Natural killer cell treated with Interleukin-12 subunit alpha and Interleukin-12 subunit beta and Interleukin-15 and Interleukin-18, amount 100 ng/mL, for 72 hours (primary cell): ENCODE measurements around the gene SLC18A3. TPM values are rescaled to one million over a fixed set of nuclear protein-coding genes. Genes with fewer than 3 reads are reported as not detected.

Source experiments
- ATAC-seq, 2 donors: fragments of 150-1000 bp; cut with Tn5 transposase in 1 of 2; sonication (Bioruptor Pico), chemical (Tn5 transposase) in 1 of 2; 2 replicates each; pipeline ENCODE4 v1.10.0; 2021
- DNase-seq: peaks from one replicate; pipeline ENCODE4 v3.0.0; 2022; ENCODE audit warnings: low spot score
- H3K27ac Mint-ChIP-seq, 2 donors: 1 replicate in 1 of 2; 2 replicates in 1 of 2; pipeline ENCODE4 v1.8.0; 2022; ENCODE audit warnings: mixed read lengths in 2 of 2, mild to moderate bottlenecking in 1 of 2, moderate library complexity in 1 of 2
- H3K27me3 Mint-ChIP-seq, 2 donors: 1 replicate in 1 of 2; 2 replicates in 1 of 2; pipeline ENCODE4 v1.8.0; 2022; ENCODE audit warnings: mixed read lengths in 2 of 2
- H3K36me3 Mint-ChIP-seq: one replicate; pipeline ENCODE4 v1.8.0; 2022; ENCODE audit warnings: mixed read lengths
- H3K4me1 Mint-ChIP-seq, 2 donors: 1 replicate in 1 of 2; 2 replicates in 1 of 2; pipeline ENCODE4 v1.8.0; 2022; ENCODE audit warnings: low read depth in 2 of 2, mixed read lengths in 2 of 2, mild to moderate bottlenecking in 1 of 2
- H3K4me3 Mint-ChIP-seq: one replicate; pipeline ENCODE4 v1.8.0; 2022; ENCODE audit warnings: mixed read lengths
- H3K9me3 Mint-ChIP-seq: 2 replicates; pipeline ENCODE4 v1.8.0; 2022; ENCODE audit warnings: mixed read lengths
- total RNA-seq, 2 donors: library from RNA; stranded (reverse); gene quantifications; one replicate each; pipeline ENCODE4 v1.2.3, GENCODE V29; 2022

SLC18A3 gene
- total RNA-seq, 2 donors from 2014 or later: not detected

DNA sequence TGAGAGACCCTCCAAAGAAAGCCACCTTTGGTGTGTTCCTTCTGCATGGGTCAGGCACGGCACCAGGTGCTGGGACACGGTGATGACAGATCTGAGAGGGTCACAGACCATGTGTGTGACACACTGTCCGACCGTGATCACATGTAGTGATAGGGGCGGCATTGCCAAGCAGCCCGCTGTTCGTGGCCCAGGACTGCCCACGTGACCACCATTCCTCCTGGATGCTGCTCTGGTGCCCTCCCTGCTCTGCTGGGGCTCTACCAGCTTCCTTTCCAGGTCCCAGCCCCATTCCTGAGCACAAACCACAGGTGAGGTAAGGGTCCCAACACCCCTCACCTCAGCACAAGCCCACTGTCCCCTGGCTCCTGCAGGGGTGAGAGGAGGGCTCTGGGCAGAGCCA lies 10.1 kb upstream of the SLC18A3 start:
- H3K9me3 Mint-ChIP-seq: no peaks in the 10 kb centered on the region
- H3K27me3 Mint-ChIP-seq: peaks cover 28 to 29% of the 10 kb centered on the region in 2 donors
- H3K4me3 Mint-ChIP-seq: no peak overlapping the region
- no peaks in the 10 kb centered on the region for H3K36me3 Mint-ChIP-seq
- H3K27ac Mint-ChIP-seq: no peak overlapping the region
- ATAC-seq (no peak), DNase-seq (peak; percentile 44)
- H3K4me1 Mint-ChIP-seq: no peaks in the 10 kb centered on the region

DNA sequence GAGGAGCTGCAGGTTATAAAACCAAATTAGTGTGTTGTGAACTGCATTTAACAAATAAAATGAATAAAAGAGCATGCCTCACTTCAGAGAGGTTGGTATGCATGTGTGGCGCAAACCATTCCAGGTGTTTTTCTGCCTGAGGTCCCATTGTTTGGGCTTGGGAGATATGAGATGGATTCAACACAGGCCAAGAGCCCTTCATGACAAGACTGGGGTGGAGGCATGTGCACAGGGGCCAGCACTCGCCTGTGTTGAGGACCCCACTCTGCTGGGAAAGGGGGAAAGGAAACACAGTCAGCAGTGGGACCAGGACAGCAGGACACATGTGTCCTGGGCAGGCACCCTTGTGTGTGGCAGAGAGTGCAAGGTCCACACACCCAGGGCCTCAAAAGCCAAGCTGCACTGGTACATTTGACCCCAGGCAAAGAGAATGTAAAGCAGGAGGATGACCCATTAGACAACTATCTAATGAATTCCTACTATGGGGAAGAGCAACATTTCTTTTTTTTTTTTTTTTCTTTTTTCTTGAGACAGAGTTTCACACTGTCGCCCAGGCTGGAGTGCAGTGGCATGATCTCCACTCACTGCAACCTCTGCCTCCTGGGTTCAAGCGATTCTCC lies 9.2 kb upstream of the SLC18A3 start:
- no peak for DNase-seq
- H3K4me1 Mint-ChIP-seq: no peaks in the 10 kb centered on the region
- no peak overlapping the region for H3K27ac Mint-ChIP-seq
- no peak overlapping the region for H3K4me3 Mint-ChIP-seq
- H3K9me3 Mint-ChIP-seq: no peaks in the 10 kb centered on the region
- no peak for ATAC-seq
- no peaks in the 10 kb centered on the region for H3K36me3 Mint-ChIP-seq
- peaks cover 33 to 35% of the 10 kb centered on the region in 2 donors for H3K27me3 Mint-ChIP-seq

DNA sequence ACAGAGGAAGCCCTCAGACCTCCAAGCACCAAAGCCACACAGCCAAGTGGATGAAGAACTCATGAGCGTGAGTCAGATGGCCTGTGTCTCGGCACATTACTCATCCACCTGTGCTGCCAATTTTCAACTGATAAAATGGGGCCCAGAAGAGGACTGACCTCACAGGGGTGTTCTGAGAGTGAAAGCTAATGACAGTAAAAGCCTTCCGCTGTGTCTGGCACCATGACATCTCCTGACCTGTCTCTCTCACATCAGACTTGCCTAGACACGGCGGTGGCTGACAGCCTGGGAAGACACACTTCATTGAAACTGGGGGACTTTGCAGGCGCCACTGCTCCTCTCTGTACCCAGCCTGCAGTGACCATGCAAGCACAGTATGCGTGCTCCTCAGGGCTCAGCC lies 8.3 kb upstream of the SLC18A3 start:
- peaks cover 2 to 3% of the 10 kb centered on the region in 2 donors for H3K4me1 Mint-ChIP-seq
- H3K27ac Mint-ChIP-seq: no peak overlapping the region
- no peaks in the 10 kb centered on the region for H3K9me3 Mint-ChIP-seq
- H3K4me3 Mint-ChIP-seq: no peak overlapping the region
- peak; percentile 31 for DNase-seq
- ATAC-seq: peak in 1 of 2 donors; percentile 11
- H3K27me3 Mint-ChIP-seq: peaks cover 36 to 43% of the 10 kb centered on the region in 2 donors
- no peaks in the 10 kb centered on the region for H3K36me3 Mint-ChIP-seq

DNA sequence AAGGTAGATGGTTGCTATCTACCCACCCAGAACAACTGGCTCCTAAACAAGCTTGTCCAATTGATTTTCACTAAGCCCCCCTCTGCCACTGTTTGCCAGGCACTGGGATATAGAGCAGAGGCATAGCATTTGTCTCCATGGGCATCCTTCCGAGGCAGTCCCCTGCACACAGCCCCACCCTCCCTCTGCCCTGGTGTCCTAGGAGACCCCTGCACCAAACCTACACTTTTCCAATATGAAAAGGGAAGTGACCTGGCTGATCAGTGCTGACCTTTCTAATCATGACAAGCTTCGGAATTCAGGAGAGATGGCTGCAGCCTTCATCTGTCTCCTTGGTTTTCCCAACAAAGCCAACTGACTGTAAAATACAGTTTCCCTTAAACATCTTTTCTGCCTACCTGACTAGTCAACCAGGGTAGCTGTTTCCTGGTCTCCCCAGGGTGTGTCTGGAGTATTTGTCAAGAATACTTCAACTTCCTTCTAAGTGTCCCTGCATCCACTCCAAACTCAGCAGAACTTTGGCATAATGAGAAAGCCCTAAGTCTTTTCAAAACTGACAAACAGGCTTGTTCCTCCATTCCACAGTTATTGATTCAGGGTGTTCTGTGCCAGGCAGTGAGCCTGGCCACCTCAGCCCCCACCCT lies 7.6 kb upstream of the SLC18A3 start:
- H3K4me1 Mint-ChIP-seq: peaks cover 6 to 8% of the 10 kb centered on the region in 2 donors
- no peaks in the 10 kb centered on the region for H3K9me3 Mint-ChIP-seq
- no peak for ATAC-seq
- no peak overlapping the region for H3K4me3 Mint-ChIP-seq
- no peak overlapping the region for H3K27ac Mint-ChIP-seq
- peaks cover 36 to 49% of the 10 kb centered on the region in 2 donors for H3K27me3 Mint-ChIP-seq
- H3K36me3 Mint-ChIP-seq: no peaks in the 10 kb centered on the region
- no peak for DNase-seq

DNA sequence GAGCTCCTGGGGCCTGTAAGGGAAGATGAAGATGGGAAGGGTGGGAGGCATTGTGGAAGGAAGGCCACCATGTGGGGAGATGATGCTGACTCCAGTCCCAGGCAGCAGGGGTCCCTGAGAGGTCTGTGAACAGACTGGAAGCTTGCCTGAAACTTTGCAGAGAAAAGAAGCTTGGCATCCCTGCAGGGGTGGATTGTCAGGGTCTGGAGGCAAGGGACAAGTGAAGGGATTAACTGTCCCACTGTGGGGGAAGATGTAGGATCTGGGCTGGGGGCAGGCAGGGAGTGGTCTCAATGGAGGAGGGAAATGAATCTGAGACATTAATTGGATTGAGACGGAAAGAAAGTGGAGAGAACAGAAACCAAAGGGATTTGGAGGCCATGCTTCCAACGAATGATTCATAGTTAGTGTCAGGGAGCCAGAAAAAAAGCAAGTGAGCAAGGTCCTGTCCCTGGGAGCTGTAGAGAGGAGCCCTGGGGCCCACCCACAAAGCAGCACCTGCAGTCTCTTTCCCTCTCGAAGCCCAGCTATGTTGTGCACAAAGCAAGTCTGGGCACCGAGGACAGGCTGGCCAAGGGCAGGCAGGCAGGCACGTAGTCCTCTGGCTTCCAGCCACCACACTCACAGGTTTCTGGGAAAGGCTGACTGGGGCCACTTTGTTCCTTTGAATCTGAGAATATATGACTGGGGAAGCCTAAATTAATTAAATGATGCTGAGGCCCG lies 4.7 kb upstream of the SLC18A3 start:
- Mint-ChIP-seq H3K4me1 (peaks cover 6 to 8% of the 10 kb centered on the region in 2 donors), H3K4me3 (no peak overlapping the region), H3K27me3 (peaks cover 48 to 65% of the 10 kb centered on the region in 2 donors), H3K36me3 (no peaks in the 10 kb centered on the region), H3K9me3 (no peaks in the 10 kb centered on the region), H3K27ac (no peak overlapping the region)
- DNase-seq (no peak), ATAC-seq (no peak)

DNA sequence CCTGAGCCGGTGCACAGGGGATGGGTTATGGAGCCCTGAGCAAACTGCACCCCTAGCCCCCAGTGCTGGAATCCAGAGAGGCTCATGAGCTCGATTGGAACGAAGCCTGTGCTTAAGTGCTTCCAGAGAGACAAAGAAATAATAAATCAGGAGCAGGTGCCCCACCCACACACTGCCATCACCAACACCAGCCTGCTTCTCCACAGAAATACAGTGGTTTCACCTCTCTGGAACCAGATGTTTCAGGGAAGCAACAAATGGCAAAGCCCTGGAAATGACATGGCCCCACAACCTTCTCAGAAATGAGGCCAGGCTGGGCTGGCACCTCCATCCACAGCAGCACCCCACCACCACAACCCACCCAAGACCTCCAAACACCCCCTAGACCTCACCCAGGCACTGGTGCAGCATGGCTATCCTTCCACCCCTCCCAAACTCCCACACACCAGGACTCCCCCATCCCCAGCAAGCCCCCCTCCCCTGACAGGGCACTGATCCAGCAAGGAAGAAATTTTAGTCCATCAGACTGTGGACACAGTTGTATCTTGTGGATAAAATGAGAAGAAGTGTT lies 4.1 kb upstream of the SLC18A3 start:
- H3K27me3 Mint-ChIP-seq: peaks cover 41 to 65% of the 10 kb centered on the region in 2 donors

DNA sequence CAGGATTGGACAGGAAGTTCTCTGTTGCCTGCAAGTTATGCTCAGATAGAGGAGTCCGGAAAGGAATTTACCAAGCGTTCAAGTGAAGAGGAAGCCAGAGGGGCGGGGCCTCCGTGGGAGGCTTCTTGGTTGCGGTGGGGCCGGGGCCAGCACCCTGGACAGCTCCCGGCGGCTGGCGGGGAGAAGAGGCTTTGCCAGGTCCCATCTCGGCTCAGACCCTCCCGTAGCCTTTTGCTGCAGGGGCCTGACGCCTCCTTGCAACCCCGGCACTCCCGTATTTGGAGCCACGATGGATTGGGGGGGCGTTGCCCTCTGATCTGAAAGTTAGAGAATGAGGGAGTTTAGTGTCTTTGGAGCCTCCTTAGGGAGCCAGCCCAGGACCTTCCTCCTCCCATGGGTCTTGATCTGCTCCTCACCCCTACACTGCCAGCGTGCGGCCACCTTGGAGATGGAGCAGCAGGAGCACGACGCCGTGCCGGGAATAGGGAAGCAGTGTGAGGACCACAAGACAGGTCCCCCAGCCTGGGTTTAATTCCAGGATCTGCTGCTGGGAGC lies 3.1 kb upstream of the SLC18A3 start:
- DNase-seq (peak; percentile 77), ATAC-seq (peak; percentile 74 to 80)
- H3K4me3 Mint-ChIP-seq: no peak overlapping the region
- peaks cover 48 to 66% of the 10 kb centered on the region in 2 donors for H3K27me3 Mint-ChIP-seq
- H3K36me3 Mint-ChIP-seq: peaks cover 2% of the 10 kb centered on the region
- H3K27ac Mint-ChIP-seq: no peak overlapping the region
- peaks cover 8 to 11% of the 10 kb centered on the region in 2 donors for H3K4me1 Mint-ChIP-seq
- no peaks in the 10 kb centered on the region for H3K9me3 Mint-ChIP-seq

More for the DNA sequence above, 4.1 kb upstream of the SLC18A3 start:
- Mint-ChIP-seq H3K4me3 (no peak overlapping the region), H3K27ac (no peak overlapping the region), H3K36me3 (no peaks in the 10 kb centered on the region), H3K4me1 (peaks cover 6 to 8% of the 10 kb centered on the region in 2 donors), H3K9me3 (no peaks in the 10 kb centered on the region)
- ATAC-seq (no peak), DNase-seq (no peak)

DNA sequence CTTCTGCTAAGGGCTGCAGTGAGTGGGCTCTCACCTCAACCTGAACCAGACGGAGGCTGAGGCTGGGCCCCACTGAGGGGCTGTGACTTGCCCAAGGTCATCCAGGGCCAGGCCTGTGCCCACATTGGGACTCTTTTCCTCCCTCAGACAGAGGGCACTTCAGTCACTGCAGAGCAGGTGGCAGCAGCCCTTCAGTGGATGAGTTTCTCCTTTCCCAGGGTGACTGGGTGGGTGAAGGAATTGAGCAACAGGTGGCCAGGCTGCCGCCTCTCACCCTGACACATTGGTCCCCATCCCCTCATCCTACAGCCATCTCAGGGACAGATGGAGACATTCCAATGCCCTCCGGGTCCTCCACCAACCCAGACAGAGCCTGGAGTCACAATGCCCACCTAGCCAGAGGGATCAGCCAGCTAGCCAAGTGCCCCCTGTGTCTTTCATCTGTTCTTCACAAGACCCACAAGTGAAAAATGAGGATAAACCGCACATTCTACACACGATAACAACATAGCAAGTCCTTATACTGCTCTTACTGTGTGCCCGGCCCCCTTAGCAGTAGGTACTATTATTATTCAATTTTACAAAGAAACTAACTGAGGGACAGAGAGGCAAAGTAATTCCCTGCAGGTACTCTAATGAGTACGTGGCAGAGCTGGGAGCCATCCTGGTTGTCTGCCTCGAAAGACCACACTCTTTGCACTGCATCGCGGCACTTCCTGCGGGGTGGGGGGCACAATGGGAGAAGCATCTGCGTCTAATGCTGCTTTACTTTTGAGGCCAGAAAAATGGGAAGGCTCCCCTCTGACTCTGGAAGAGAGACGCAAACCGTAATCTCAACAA lies 1.7 kb upstream of the SLC18A3 start:
- DNase-seq (no peak), ATAC-seq (no peak)
- Mint-ChIP-seq H3K36me3 (peaks cover 7% of the 10 kb centered on the region), H3K27ac (no peak overlapping the region), H3K27me3 (peaks cover 52 to 69% of the 10 kb centered on the region in 2 donors), H3K9me3 (no peaks in the 10 kb centered on the region), H3K4me3 (no peak overlapping the region), H3K4me1 (peaks cover 8 to 18% of the 10 kb centered on the region in 2 donors)

DNA sequence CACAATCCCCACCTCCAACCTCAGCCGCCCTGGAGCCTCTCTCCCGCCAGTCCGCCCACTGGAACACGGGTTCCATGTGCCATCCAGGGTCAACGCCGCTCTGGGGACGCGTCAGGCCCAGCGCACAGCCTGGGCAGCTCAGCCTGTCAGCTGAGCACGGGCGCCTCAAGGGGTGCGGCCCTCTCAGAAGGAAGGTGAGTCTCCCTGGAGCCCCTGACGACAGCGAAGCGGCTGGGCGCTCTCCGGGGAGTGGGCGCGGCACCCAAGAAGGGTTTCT lies 1.2 kb upstream of the SLC18A3 start:
- Mint-ChIP-seq H3K4me1 (peaks cover 8 to 23% of the 10 kb centered on the region in 2 donors), H3K36me3 (peaks cover 7% of the 10 kb centered on the region), H3K4me3 (no peak overlapping the region), H3K27ac (no peak overlapping the region), H3K9me3 (no peaks in the 10 kb centered on the region), H3K27me3 (peaks cover 54 to 69% of the 10 kb centered on the region in 2 donors)
- no peak for ATAC-seq
- DNase-seq: no peak

DNA sequence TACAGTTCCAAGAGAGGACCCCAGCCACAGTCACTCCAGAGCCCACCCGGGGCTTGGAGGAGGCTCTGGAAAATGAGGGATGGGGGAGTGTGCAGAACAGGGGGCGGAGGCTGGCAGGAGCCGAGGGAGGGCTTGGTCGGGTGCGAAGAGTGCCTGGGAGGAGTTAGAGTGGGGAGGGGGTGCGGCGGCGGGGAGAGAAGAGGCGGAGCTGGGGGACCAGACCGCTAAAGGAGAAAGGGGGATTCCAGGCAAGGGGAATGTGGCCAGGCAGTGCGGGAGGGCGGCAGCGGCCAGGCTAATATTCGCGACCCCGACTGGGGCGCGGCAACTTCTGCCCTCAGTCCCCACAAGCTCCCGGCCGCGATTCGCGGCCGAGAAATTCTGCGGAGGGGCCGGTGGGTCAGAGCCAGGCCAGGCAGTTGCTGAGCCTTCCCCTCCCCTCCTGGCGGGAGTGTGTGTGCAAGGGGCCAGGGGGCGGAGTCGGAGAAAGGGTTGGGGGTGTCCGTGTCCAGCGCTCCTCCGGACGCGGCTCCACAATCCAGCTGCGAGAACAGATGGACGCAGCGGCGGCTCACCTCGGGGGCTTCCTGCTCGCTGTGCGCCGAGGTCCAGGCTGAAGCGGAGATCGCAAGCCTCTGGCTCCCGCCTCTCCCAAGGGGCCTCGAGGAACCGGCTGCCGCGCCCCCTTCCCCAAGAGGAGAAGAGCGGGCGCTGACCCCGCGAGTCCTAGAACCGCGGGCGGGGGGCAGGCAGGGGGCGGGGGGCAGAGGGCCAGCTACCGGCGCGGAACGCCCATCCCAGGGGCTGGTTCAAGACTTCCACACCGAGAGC lies 612 bp upstream of the SLC18A3 start:
- ATAC-seq (no peak), DNase-seq (peak; percentile 57)
- Mint-ChIP-seq H3K27me3 (peaks cover 51 to 71% of the 10 kb centered on the region in 2 donors), H3K36me3 (peaks cover 7% of the 10 kb centered on the region), H3K27ac (no peak overlapping the region), H3K4me1 (peaks cover 8 to 23% of the 10 kb centered on the region in 2 donors), H3K9me3 (no peaks in the 10 kb centered on the region), H3K4me3 (no peak overlapping the region)

DNA sequence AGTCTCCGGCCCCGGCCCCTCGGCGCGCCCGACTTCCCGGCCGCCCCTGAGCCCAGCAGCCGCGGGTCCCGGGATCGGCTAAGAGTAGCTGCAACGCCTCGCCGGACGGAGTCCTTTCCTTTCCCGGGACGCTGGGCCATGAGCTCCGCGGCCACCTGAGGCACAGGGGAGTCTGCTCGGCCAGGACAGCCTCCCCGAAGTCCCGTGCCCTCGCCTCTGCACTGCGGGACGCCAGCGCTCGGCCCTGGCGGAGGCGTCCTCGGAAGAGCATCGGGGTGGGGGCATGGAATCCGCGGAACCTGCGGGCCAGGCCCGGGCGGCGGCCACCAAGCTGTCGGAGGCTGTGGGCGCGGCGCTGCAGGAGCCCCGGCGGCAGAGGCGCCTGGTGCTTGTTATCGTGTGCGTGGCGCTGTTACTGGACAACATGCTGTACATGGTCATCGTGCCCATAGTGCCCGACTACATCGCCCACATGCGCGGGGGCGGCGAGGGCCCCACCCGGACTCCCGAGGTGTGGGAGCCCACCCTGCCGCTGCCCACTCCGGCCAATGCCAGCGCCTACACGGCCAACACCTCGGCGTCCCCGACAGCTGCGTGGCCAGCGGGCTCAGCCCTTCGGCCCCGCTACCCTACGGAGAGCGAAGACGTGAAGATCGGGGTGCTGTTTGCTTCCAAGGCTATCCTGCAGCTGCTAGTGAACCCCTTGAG lies 502 bp downstream of the SLC18A3 start:
- ATAC-seq (no peak), DNase-seq (no peak)
- H3K4me3 Mint-ChIP-seq: no peak overlapping the region
- H3K4me1 Mint-ChIP-seq: peaks cover 8 to 26% of the 10 kb centered on the region in 2 donors
- peaks cover 7% of the 10 kb centered on the region for H3K36me3 Mint-ChIP-seq
- H3K9me3 Mint-ChIP-seq: no peaks in the 10 kb centered on the region
- no peak overlapping the region for H3K27ac Mint-ChIP-seq
- peaks cover 52 to 65% of the 10 kb centered on the region in 2 donors for H3K27me3 Mint-ChIP-seq

DNA sequence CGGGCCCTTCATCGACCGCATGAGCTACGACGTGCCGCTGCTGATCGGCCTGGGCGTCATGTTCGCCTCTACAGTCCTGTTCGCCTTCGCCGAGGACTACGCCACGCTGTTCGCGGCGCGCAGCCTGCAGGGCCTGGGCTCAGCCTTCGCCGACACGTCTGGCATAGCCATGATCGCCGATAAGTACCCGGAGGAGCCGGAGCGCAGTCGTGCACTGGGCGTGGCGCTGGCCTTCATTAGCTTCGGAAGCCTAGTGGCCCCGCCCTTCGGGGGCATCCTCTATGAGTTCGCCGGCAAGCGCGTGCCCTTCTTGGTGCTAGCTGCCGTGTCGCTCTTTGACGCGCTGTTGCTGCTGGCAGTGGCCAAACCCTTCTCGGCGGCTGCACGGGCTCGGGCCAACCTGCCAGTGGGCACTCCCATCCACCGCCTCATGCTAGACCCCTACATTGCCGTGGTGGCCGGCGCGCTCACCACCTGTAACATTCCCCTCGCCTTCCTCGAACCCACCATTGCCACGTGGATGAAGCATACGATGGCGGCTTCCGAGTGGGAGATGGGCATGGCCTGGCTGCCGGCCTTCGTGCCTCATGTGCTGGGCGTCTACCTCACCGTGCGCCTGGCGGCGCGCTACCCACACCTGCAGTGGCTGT lies 1.2 kb downstream of the SLC18A3 start:
- Mint-ChIP-seq H3K36me3 (peaks cover 7% of the 10 kb centered on the region), H3K4me1 (peaks cover 8 to 26% of the 10 kb centered on the region in 2 donors), H3K4me3 (no peak overlapping the region), H3K27me3 (peaks cover 53 to 65% of the 10 kb centered on the region in 2 donors), H3K9me3 (no peaks in the 10 kb centered on the region), H3K27ac (no peak overlapping the region)
- ATAC-seq: no peak
- no peak for DNase-seq
